B cell (primary cell): ENCODE measurements around the gene THBD. TPM values are rescaled to one million over a fixed set of nuclear protein-coding genes. Genes with fewer than 3 reads are reported as not detected.

Experiments used
- ATAC-seq: fragments of 200-7000 bp; cut with Tn5 transposase; one replicate; pipeline ENCODE4 v1.10.0; 2021; ENCODE audit warnings: low read depth, mild to moderate bottlenecking, moderate number of reproducible peaks, moderate library complexity
- CTCF ChIA-PET: fragments of 350-600 bp; sonication (Branson Sonifier 250); formaldehyde crosslinking; loops from one replicate; lab custom pipeline; 2021; ENCODE audit warnings: antibody characterized with exemption, inconsistent platforms; lab: Charles Lee
- POLR2A ChIA-PET: fragments of 350-600 bp; sonication (Branson Sonifier 250); formaldehyde crosslinking; loops from one replicate; lab custom pipeline; 2021; ENCODE audit warnings: antibody characterized with exemption; lab: Charles Lee
- DNase-seq: peaks from one replicate; pipeline ENCODE4 v3.0.0; 2013
- H2AFZ ChIP-seq: 2 replicates; pipeline ENCODE4 v1.6.1; 2012; ENCODE audit warnings: mild to moderate bottlenecking, low read depth, low read length; ENCODE audit not compliant: insufficient read depth, poor library complexity, severe bottlenecking
- H3K27ac ChIP-seq, 2 donors: 1 replicate in 1 of 2; 2 replicates in 1 of 2; pipeline ENCODE4 v1.5.1; 2012 to 2013; ENCODE audit warnings: low read length in 2 of 2, mild to moderate bottlenecking in 2 of 2, moderate library complexity in 1 of 2
- H3K27me3 ChIP-seq, 4 experiments: fragments of 200-600 bp in 1 of 4; sonication (generic) in 1 of 4; replicated peaks in 1 of 4; 1 replicate in 2 of 4; 2 replicates in 2 of 4; pipeline versions ENCODE4 v1.6.1 to v1.7.0; 2013 to 2016; ENCODE audit warnings: low read length in 3 of 4, mild to moderate bottlenecking in 2 of 4, mixed read lengths in 1 of 4, moderate library complexity in 1 of 4; ENCODE audit not compliant: insufficient read depth in 4 of 4, control insufficient read depth in 3 of 4; ENCODE audit errors: control extremely low read depth in 1 of 4
- H3K36me3 ChIP-seq, 2 experiments: replicated peaks in 1 of 2; 1 replicate in 1 of 2; 2 replicates in 1 of 2; pipeline versions ENCODE4 v1.6.1 to v1.7.1; 2013; ENCODE audit warnings: low read length in 1 of 2; ENCODE audit not compliant: insufficient read depth in 2 of 2, control insufficient read depth in 1 of 2; ENCODE audit errors: control extremely low read depth in 1 of 2, extremely low read depth in 1 of 2
- H3K4me1 ChIP-seq, 2 donors: fragments of 200-600 bp in 1 of 2; sonication (generic) in 1 of 2; 1 replicate in 1 of 2; 2 replicates in 1 of 2; pipeline versions ENCODE4 v1.5.1 to v1.6.1; 2013 to 2017; ENCODE audit warnings: low read length in 2 of 2; ENCODE audit not compliant: control insufficient read depth in 2 of 2, insufficient read depth in 2 of 2
- H3K4me2 ChIP-seq: replicated peaks from 2 replicates; pipeline ENCODE3; 2012; ENCODE audit warnings: mild to moderate bottlenecking, low read depth, low read length; ENCODE audit not compliant: poor library complexity, severe bottlenecking
- H3K4me3 ChIP-seq, 5 experiments: fragments of 200-600 bp in 1 of 5; sonication (generic) in 1 of 5; 1 replicate in 3 of 5; 2 replicates in 2 of 5; pipeline versions ENCODE4 v1.5.1 to v1.7.0; 2011 to 2016; ENCODE audit warnings: low read length in 4 of 5, mild to moderate bottlenecking in 4 of 5, low read depth in 2 of 5, control low read depth in 1 of 5, moderate library complexity in 1 of 5; ENCODE audit not compliant: insufficient read depth in 1 of 5; ENCODE audit errors: control extremely low read depth in 1 of 5, extremely low read depth in 1 of 5
- H3K79me2 ChIP-seq: fragments of 200-600 bp; sonication (generic); one replicate; pipeline ENCODE4 v1.6.0; 2016; ENCODE audit warnings: low read length; ENCODE audit not compliant: control insufficient read depth, insufficient read depth
- H3K9ac ChIP-seq: fragments of 200-600 bp; sonication (generic); 2 replicates; pipeline ENCODE4 v1.6.1; 2017; ENCODE audit warnings: mild to moderate bottlenecking, low read length, moderate library complexity
- H3K9me3 ChIP-seq, 3 donors: one replicate each; pipeline versions ENCODE4 v1.6.1 to v1.7.1; 2013; ENCODE audit warnings: low read length in 2 of 3; ENCODE audit not compliant: control insufficient read depth in 2 of 3, insufficient read depth in 1 of 3; ENCODE audit errors: control extremely low read depth in 1 of 3
- H4K20me1 ChIP-seq: 2 replicates; pipeline ENCODE4 v1.6.0; 2012; ENCODE audit warnings: mild to moderate bottlenecking, low read length; ENCODE audit not compliant: insufficient read depth, control insufficient read depth, poor library complexity, severe bottlenecking
- H3K27ac Mint-ChIP-seq: one replicate; pipeline ENCODE4 v1.8.0; 2021; ENCODE audit warnings: mixed read lengths
- H3K27me3 Mint-ChIP-seq: one replicate; pipeline ENCODE4 v1.8.0; 2021; ENCODE audit warnings: mixed read lengths
- H3K4me1 Mint-ChIP-seq: one replicate; pipeline ENCODE4 v1.8.0; 2021; ENCODE audit warnings: mixed read lengths
- H3K4me3 Mint-ChIP-seq: one replicate; pipeline ENCODE4 v1.8.0; 2021; ENCODE audit warnings: mixed read lengths
- H3K9me3 Mint-ChIP-seq: one replicate; pipeline ENCODE4 v1.8.0; 2022; ENCODE audit warnings: mixed read lengths; ENCODE audit not compliant: insufficient read depth
- CTCF ChIP-seq: fragments of 200-600 bp; IDR thresholded peaks from one replicate; pipeline ENCODE4 v1.8.0; 2022; ENCODE audit warnings: antibody characterized with exemption, mild to moderate bottlenecking
- EZH2 ChIP-seq: IDR thresholded peaks from 2 replicates; pipeline ENCODE4 v1.6.1; 2012; ENCODE audit warnings: borderline replicate concordance, low read depth, mild to moderate bottlenecking, moderate library complexity, low read length; ENCODE audit not compliant: insufficient read depth, poor library complexity, severe bottlenecking
- WGBS: methylation state at CpG from one replicate; pipeline ENCODE4 v1.1.5; 2013; ENCODE audit warnings: missing lambda C conversion rate; ENCODE audit not compliant: insufficient coverage; 5-methylcytosine and 5-hydroxymethylcytosine counted together
- intact Hi-C: fragments of 100-400 bp; cut with micrococcal nuclease; formaldehyde crosslinking; loops from one replicate; pipeline ENCODE4 v1.10.0; 2022
- polyA plus RNA-seq: library from polyadenylated mRNA; depleted of rRNA; stranded (reverse); fragments of >200 nt; gene quantifications from 2 replicates; pipeline ENCODE4 v1.2.3, GENCODE V29; 2012
- total RNA-seq, 2 donors: library from RNA; stranded (reverse); fragments of 120-200 nt in 1 of 2; gene quantifications; 1 replicate in 1 of 2; 2 replicates in 1 of 2; pipeline versions ENCODE4 v1.2.3 to v1.2.4, GENCODE V29; 2013 to 2022

THBD gene
- total and polyA plus RNA-seq, 2 donors (not counting 1 experiment from before 2014, with no cell fraction given) = 0.78 TPM; not detected in 1

- Histone ChIP-seq H3K9ac (no peak overlapping the region), H3K4me3 (no peak overlapping the region), H3K9me3 (no peaks in the 10 kb centered on the region), H3K4me1 (no peaks in the 10 kb centered on the region), H2AFZ (no peak overlapping the region), H3K79me2 (no peaks in the 10 kb centered on the region), H3K36me3 (no peaks in the 10 kb centered on the region), H3K27ac (no peak overlapping the region), H3K4me2 (no peak overlapping the region), H3K27me3 (no peaks in the 10 kb centered on the region), H4K20me1 (no peaks in the 10 kb centered on the region)
- H3K9me3 Mint-ChIP-seq = no peaks in the 10 kb centered on the region
- H3K4me1 Mint-ChIP-seq = no peaks in the 10 kb centered on the region
- no peak overlapping the region for H3K27ac Mint-ChIP-seq
- intact Hi-C loops = no loop called here
- ATAC-seq (no peak), DNase-seq (no peak)
- H3K4me3 Mint-ChIP-seq = no peak overlapping the region
- TF ChIP-seq CTCF (no peak), EZH2 (no peak)
- POLR2A ChIA-PET = no interaction called here
- CTCF ChIA-PET = no interaction called here
- 79% methylated on average over 2 of the region's 3 CpGs for WGBS
- no peaks in the 10 kb centered on the region for H3K27me3 Mint-ChIP-seq
These were observed 44.1 kb upstream of the THBD start for GRCh38 chr20:23093613-23094012.

GRCh38 chr20:23092861-23093495 lies 43.5 kb upstream of the THBD start:
- Mint-ChIP-seq H3K4me3 (no peak overlapping the region), H3K9me3 (no peaks in the 10 kb centered on the region), H3K27me3 (no peaks in the 10 kb centered on the region), H3K4me1 (no peaks in the 10 kb centered on the region), H3K27ac (no peak overlapping the region)
- ATAC-seq (no peak), DNase-seq (no peak)
- TF ChIP-seq CTCF (no peak), EZH2 (no peak)
- Histone ChIP-seq H3K27me3 (no peaks in the 10 kb centered on the region), H3K79me2 (no peaks in the 10 kb centered on the region), H3K27ac (no peak overlapping the region), H3K9ac (no peak overlapping the region), H3K4me3 (no peak overlapping the region), H2AFZ (no peak overlapping the region), H3K36me3 (no peaks in the 10 kb centered on the region), H3K9me3 (no peaks in the 10 kb centered on the region), H3K4me2 (no peak overlapping the region), H3K4me1 (no peaks in the 10 kb centered on the region), H4K20me1 (no peaks in the 10 kb centered on the region)
- ChIA-PET POLR2A (no interaction called here), CTCF (no interaction called here)
- intact Hi-C loops = no loop called here
- WGBS = 80% methylated on average over 5 of the region's 7 CpGs
